DOHH2 (cell line): Measurements from ENCODE around the gene CCDC126.

Source experiments
- EZH2phosphoT487 ChIP-seq: fragments of 200-600 bp; sonication (generic); IDR thresholded peaks from 2 replicates; pipeline ENCODE4 v1.6.1; 2017; ENCODE audit warnings: borderline replicate concordance, mild to moderate bottlenecking, antibody characterized with exemption, low read length, moderate library complexity, mixed read lengths
- TF ChIP-seq, protein P1 (sequence below): fragments of 200-600 bp; sonication (generic); IDR thresholded peaks from one replicate; pipeline ENCODE4 v1.5.1; 2014; ENCODE audit warnings: antibody characterized with exemption, mild to moderate bottlenecking, low read depth, low read length; ENCODE audit not compliant: poor library complexity, severe bottlenecking

DNA sequence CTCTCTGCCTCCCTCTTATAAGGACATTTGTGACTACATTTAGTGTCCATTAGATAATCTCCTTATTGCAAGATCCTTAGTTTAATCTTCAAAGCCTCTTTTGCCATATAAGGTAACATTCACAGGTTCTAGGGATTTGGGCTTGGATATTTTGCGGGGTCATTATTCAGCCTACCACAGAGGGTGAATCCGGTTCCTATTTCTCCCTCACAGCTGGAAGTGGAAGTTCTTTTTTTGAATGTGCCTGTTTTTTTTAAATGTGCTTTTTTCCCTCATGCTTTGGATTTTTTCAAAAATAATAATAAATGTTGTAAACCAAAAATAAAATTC, 65.8 kb downstream of the CCDC126 start:
- TF ChIP-seq, protein P1, sequence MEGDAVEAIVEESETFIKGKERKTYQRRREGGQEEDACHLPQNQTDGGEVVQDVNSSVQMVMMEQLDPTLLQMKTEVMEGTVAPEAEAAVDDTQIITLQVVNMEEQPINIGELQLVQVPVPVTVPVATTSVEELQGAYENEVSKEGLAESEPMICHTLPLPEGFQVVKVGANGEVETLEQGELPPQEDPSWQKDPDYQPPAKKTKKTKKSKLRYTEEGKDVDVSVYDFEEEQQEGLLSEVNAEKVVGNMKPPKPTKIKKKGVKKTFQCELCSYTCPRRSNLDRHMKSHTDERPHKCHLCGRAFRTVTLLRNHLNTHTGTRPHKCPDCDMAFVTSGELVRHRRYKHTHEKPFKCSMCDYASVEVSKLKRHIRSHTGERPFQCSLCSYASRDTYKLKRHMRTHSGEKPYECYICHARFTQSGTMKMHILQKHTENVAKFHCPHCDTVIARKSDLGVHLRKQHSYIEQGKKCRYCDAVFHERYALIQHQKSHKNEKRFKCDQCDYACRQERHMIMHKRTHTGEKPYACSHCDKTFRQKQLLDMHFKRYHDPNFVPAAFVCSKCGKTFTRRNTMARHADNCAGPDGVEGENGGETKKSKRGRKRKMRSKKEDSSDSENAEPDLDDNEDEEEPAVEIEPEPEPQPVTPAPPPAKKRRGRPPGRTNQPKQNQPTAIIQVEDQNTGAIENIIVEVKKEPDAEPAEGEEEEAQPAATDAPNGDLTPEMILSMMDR: no peak
- TF ChIP-seq EZH2phosphoT487: no peak
